Measurements from ENCODE around the gene TOB2.

Gene TOB2, protein sequence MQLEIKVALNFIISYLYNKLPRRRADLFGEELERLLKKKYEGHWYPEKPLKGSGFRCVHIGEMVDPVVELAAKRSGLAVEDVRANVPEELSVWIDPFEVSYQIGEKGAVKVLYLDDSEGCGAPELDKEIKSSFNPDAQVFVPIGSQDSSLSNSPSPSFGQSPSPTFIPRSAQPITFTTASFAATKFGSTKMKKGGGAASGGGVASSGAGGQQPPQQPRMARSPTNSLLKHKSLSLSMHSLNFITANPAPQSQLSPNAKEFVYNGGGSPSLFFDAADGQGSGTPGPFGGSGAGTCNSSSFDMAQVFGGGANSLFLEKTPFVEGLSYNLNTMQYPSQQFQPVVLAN

DNA sequence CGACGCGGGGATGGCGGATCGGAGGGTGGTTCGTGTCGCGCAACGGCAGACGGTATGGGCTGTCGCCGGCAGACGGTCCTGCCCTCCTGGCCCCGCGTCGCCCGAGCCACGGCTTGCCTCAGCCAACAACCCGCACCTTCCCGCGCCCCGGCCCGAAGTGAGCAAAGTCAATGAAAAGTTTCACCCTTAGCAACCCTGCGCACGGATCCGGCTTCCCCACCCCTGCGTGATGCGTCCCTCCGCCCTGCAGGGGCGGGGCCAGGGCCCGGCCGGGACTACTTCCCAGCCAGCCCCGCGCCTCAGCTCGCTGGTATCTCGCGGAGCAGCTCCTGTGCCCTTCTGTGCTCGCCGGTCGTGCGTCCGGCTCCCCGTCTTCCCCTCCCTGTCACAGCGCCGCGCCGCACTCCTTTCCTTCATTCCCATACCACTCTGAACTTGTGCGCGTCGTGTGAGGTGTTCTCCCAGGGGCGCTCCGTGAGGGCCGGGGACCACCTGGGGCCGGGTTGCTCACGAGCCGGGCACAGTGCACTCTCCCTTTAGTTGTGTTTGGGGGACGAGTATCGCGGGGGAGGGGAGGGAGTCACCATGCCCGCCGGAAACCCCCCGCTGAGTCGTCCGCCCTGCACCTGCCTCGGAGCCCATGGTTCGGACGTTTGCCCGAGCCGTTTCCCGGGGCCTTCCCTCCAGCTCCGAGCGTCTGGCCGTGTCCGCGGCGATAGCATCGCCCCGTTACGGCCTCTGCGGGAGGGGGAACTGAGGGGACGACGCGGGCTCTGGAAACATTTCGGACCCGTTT lies at the start of gene TOB2:
TSS of gene TOB2 (minus strand) at position 163 of the 796 bp plus-strand sequence. CDS start 9,456 bp downstream, outside the sequence.
- peak; percentile 93 for DNase-seq

DNA sequence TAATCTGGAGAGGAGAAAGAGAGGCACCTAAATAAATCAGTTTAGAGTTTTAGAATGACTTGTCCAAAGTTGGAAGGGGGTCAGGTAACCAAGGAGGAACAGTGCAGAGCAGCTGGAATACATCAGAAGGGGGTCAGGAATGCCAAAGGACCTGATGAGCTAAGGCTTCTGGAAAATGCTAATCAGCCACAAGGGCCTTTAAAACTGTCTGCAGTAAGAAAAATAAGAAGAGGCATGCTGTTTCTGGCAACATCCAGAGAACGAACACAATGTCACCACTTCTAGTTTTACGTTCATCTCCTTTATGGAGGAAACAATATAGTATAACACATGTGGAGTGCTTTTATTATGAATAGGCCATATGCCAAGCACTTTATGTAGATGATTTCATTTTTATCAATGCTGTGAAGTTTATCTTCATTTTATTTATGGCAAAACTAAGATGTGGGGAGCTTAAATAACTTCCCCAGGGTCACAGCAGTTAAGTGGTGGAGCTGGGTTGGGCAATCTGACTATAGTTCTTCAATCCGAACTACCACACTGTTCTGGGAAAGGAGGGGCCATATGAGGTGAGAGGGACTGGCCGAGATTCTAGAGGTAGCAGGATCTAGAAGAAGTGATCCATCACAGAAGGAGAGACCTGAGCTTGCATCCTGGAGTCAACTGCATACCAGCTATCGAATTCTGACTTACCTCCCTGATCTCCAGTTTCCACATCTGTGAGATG lies 44.9 kb upstream of the TOB2 start:
- DNase-seq: peak; percentile 60

DNA sequence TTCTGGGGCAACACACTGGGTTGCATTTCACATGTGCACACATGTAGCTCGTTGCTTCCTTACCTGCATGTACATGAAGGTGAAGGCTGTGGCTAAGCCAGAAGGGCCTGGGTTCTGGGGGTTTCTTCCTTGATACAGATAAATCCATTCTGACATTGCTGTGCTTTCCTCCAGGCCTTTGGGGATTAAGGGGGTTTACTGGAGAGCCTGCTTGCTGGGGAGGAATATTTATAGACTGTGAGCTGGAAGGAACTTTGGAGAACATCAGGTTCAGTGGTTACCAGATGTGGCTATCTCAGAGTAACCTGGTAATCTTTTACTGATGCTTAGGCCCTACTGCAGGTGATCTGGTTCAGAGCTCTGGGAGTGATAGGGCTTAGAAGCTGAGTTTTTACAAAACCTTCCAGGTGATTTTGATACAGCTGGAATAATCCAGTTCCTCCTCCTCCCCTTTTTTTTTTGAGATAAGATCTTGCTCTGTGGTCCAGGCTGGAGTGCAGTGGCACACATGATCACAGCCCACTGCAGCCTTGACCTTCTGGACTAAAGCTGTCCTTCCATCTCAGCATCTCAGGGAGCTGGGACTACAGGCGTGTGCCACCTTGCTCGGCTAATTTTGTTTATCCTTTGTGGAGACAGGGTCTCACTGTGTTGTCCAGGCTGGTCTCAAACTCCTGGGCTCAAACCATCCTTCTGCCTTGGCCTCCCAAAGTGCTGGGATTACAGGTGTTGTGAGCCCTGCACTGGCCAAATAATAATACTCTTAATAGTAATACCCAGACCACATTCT lies 42.2 kb upstream of the TOB2 start:
- no peak for DNase-seq

DNA sequence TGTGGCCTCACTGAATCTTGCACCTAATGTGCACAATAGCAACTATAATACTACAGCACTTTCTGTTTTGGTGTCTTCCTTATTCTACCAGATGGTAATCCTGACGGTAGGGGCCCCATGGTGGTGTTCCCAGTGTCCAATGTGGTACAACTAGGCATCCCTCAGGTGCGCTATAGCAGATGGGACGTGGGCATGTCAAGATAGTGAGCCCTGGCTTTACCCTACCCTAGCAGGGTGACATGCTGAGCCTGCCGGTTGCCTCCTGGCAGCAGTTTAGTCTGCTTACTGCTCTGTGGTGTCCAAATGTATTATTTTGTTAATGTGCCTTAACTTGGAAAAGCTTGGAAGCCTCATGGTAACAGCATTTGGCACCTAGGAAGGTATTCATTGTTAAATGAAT lies 41.5 kb upstream of the TOB2 start:
- DNase-seq: no peak

DNA sequence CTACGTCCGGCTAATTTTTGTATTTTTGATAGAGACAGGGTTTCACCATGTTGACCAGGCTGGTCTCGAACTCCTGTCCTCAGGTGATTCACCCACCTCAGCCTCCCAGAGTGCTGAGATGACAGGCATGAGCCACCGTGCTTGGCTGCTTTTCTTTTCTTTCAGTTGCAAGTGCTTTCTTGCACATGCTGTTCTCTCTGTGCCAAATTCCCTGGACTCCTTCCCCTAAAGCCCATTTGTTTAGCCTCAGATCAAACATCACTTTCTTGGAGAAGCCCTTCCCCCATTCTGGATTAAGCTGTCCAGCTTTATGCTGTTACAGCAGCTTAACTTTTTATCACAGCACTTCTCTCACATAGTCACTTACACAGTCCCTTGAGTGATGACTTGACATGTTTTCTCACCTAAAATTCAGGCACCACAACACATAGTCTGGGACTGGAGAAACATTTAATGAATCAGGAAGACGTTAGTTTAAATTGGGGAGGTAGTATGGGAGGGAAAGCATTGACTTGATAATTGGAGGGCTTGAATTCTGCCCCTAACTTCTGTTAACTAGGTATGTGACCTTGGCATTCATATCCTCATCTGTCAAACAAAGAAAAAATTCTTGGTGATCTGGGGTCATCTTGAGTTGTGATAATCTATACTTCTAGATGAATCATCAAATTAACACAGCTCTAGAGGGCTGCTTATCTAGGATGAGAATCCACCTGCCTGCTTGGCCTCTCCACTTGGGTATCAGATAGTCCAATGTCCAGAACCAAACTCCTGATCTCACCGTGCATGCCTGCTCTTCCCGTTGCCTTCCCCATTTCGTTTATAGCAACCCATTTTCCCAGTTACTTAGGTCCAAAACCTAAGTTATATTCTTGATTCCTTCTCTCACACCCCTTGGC lies 40.7 kb upstream of the TOB2 start:
- peak; percentile 5 for DNase-seq

DNA sequence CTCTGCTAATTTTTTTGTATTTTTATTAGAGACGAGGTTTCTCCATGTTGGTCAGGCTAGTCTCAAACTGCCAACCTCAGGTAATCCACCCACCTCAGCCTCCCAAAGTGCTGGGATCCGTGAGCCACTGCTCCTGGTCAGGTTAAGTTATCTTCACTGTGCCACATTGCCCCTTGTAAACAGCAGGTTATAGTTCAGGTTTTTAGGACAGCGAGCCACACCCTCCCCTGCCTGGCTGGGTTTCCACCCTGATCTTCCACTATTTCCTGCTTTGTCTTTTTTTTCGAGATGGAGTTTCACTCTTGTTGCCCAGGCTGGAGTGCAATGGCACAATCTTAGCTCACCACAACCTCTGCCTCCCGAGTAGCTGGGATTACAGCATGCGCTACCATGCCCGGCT lies 38.4 kb upstream of the TOB2 start:
- DNase-seq: no peak

DNA sequence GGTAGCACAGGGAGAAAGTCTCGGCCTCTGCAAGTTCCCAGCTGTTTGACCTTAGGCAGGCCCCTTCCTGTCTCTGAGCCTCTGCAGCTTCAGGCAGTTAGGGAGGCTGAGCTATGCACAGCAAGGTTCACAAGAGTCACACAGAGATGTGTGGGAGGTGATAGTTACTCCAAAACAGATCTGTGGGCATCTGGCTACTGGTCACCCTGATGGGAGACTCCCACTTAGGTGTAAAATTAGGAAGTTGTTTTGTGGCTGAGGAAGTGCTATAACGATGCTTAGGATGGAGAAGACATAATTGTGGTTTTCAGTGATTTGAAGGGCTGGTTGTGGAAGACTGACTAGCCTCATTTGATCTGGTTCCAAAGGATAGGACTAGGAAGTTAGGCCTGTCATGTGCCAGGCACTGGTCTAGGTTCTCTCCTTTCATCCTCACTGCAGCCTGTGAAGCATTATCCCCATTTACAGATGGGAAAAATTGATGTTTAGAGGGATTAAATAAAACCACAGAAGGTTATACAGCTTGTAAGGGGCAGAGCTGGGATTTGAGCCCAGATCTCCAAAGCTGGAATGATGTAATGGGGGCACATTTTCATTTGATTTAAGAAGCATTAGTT lies 35.8 kb upstream of the TOB2 start:
- DNase-seq: peak; percentile 55

DNA sequence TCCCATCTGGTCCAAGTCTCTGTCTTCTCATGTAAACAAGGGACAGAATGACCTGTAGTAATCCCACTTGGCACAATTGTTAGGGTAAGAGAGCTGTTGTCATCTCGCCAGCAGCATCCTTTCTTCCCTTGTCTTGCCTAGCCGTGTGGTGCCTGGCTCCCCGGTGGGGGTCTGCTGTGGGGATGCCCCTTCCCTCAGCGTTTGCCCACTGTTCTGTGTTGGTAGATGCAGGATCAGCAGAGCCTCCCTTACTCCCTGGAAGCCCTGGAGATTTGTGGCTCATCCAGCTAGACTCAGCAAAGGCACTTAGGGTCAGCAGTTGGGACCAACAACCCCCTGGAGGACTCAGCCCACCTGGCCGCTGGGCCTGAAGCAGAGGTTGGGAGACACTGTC lies 35.3 kb upstream of the TOB2 start:
- no peak for DNase-seq

DNA sequence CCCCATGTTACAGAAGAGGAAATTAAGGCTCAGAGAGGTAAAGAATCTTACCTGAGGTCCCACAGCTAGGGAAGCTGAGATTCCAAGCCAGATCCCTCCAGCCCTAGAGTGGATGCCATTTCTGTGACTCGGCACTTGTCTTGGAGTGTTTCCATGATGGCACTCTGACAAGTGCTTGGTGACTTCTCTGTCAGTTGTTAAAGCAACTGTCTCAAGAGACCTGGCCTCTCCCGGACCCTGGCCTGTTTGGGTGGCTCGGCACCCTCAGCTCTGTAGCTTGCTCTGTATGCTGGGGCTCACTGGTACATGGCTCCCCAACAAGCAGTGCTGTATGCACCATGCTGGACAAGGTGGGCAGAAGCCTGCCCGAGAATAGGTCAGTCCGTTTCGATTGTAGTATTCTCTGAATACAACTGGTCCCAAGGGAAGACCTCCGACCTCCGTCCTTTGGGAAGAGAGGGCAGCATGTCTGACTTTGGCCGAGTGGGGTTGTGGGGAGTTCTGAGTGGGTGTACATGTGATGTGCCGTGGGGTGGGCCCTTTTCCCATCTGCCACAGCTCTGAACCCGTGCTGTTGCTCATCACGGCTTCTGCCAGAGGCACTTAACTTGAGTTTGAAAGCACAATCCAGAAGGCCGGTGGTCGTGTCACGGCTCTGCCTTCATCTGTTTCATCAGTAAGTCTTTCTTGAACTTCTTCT lies 34.7 kb upstream of the TOB2 start:
- peak; percentile 42 for DNase-seq

DNA sequence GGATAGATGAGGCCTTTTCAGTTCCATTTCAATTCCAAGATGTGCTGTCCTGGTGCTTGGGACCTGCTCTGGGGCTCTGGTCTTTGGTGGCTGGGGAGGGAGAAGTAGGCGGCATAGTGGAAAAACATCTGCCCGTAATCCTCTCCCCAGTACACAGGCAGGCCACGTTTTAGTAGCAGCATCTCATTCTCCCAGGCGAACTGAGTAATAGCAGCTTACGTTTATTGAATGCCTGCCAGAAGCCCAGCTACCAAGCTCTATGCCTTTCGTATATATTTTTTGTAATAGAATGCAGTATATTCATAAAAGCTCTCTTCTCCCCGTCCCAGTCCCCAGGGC lies 33.8 kb upstream of the TOB2 start:
- peak; percentile 71 for DNase-seq

DNA sequence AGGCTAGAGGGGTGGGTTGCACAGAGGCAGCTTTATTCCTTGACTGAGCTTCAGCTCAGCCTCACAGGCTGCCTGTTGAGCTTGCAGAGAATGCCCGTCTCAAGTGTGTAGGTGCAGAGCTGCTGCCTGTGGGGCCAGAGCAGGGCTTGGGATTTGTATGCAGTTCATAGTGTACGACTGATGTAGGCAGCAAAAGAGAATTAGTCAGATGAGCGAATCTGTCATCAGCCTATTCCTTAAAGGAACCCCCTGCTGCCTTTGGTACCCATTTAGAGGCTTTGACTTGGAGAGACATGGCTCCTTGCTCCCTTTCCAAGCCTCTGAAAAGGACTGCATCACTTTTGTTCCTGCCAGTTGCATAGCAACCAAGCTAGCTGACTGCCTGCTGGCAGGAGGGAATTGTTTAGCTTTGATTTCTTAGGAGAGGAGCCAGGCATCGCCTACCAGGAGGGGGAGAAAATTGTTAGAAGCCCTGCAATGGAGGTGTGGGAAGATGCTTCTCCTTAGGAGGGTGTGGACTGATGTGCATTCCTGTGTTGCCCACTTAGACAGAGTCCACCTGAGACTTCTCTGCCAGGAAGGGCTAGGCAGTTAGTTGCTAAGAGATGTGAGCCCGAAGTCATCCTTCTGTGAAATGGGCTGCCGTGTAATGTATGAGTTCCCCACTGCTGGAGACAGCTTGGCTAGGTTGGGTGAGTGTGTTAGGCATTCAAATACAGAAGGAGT lies 33.2 kb upstream of the TOB2 start:
- peak; percentile 68 for DNase-seq

DNA sequence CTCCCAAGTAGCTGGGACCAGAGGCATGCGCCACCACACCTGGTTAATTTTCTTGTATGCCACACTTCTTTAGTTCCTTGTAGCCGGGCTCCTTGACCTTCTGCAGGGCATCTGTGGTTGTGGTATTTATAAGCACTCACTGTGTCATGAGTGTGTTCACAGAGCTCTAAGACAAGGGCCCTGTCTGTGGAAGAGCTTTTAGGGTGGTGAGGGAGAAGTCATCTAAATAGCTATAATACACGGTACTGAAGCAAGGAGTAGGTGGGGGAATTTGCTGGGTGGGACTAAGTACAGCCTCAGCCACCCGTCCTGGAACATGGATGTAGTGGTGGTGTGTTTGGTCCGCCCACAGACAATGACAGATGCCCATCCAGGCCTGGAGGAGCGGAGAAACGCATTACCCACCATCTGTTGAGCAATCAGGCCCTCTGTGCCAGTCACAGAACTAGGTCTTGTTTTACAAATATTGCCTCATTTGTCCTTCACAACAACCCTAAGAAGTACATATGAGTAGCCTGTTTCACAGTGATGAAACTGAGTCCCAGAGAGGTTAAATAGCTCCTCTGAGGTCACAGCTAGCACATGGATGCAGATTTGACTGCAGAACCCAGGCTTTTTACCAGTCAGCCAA lies 32.4 kb upstream of the TOB2 start:
- DNase-seq: no peak

DNA sequence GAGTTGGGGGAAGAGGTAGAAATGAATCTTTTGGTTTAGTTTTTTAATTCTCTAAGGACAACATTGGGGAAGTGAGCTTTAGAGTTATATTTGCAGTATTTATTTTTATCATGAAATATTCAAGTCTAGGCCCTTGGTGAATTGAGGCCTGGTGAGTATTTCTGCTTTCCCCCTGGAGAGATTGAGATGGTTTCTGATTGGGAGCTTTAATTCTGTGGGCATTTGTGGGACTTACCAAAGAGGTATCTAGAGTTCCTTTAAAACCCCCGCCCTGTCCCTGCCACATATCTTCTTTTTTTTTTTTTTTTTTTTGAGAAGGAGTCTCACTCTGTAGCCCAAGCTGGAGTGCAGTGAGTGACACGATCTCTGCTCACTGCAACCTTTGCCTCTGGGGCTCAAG lies 31.9 kb upstream of the TOB2 start:
- no peak for DNase-seq

DNA sequence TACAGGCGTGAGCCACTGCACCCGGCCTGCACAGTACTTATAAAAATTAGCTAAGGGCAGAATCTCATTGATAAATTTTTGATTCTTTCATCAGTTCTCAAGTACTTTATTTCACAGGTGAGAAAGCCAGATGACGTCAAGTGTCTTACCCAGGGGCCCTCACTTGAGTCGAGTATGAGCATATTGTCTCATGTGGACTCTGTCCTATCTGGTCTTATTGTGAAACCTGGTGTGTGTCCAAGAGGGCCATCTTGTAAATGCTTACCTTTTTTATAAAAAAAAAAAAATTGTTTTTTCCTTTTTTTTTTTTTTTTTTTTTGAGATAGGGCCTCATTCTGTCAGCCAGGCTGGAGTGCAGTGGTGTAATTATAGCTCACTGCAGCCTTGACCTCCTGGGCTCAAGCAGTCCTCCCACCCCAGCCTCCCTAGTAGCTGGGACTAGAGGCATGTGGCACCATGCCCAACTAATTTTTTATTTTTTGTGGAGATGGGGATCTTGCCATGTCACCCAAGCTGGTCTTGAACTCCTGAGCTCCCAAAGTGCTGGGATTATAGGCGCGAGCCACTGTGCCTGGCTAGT lies 28.4 kb upstream of the TOB2 start:
- no peak for DNase-seq

DNA sequence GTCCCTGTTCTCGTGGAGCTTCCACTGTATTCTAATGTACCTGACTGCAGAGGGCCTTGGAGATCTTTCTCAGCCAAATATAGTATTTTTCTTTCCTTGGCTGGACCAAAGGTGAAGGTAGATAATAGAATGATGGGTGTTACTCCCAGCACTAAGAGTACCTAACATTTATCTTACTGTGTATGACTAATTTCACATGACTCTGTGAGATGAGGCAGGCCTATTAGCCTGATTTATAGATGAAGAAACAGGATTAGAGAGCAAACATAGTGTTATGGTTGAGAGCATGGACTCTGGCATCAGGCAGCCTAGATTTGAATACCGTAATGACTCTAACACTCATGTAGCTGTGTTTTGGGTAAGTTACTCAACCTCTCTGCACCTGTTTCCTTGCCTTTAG lies 25.0 kb upstream of the TOB2 start:
- DNase-seq: no peak

DNA sequence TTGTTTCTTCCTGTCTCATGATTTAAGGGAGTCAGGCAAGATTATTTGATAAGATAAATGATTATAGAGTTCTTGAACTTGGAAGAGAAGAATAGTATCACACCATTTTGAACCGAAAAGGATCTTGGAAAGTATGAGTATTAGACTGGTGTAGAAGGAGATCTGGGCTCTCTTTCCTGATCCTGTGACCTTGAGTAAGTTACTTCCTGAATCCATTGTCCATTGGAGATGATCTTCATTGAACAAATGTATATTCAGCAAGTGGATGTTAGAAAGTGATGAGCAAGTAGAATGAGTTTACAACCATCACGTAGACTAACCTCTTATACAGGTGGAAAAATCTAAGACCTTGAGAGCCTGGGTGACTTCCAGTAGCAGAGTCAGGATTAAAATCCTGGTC lies 24.3 kb upstream of the TOB2 start:
- no peak for DNase-seq

DNA sequence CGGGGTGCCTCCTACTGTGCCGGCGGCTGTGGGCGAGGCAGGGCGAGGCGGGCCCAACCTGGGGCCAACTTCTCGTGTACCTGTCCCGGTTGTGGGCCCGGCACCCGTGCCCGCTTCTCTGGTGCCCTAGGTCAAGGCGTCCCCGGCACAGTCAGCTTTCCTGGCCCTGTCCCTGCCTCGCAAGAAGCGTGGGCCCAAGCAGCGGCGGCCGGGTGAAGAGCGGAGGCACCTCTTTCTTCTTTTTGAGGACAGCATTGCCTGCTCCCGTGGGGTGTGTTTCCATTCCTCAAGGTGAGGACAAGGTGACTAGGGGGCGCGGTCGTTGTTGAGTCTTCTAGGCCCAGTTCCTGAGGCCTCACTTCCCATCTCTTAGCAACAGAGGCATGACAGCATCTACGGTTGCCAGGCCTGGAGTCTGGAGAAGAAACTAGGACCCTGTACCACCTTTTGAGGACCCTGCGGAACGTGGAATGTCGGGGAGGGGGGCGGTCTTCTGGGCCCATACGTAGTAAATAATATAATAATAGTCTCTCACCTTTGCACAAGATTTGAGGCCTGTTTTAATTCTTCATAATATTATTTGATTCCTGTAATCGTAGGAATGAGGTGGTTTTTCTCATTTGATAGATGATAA lies 22.7 kb upstream of the TOB2 start:
- DNase-seq: no peak

DNA sequence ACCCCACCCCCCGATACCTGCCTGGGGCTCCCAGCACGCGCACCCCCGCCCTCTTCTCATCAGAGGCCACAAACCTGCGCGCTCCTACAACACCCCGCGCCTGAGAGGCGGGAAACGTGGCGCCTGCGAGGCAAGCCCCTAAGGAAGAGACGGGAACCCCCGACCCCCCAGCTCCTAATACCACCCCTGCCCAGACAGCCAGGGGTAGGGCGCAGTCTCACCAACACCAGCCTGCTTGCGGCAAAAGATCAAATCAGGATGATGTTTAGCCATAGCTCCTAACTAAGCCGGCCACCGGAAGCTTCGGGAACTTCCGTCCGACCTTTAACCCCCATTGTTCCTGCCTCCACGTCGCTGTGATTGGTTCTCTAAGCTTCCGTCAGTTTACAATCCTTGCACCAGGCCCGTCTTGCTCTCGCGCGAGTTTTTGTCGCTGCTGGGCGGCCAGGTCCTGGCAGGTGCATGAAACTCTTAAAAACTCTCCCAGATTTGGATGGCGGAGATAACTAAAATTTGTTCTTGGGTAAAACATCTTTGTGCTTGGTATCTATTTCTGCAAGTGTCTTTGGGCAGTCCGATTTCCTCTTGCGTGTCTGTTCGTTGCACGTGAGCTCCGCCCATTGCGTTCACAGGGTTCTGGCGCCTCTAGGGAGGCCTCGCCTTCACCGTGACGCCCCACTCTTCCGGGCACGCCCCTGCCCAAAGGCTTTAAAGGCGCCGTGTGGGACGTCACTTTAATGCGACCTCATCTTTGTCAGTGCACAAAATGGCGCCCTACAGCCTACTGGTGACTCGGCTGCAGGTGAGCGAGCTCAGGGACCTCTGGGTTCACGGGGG lies 22.0 kb upstream of the TOB2 start, which contains the start of the genes ACO2 and PHF5A:
TSS of gene ACO2 (plus strand) at position 737 of the 837 bp plus-strand sequence. CDS start at position 767, 30 bp downstream.
TSS of gene PHF5A (minus strand) at position 312 of the 837 bp plus-strand sequence. CDS start at position 273, 39 bp downstream.
- DNase-seq: peak; percentile 97
